MCF 10A (cell line): ENCODE measurements around the gene CALML6. TPM values are rescaled to one million over a fixed set of nuclear protein-coding genes. Genes with fewer than 3 reads are reported as not detected.
A peak's percentile ranks its signal among the peaks of the same experiment; 100 is the strongest.

Source experiments
- BruUV-seq: library from RNA; stranded (reverse); fragments of 400-500 nt; replicated peaks from 2 replicates; lab custom pipeline; 2021; lab: Mats Ljungman, UMichigan
- CTCF ChIA-PET: fragments of 300-600 bp; sonication (Branson Sonifier 250); formaldehyde crosslinking; extraction: SDS; loops from one replicate; lab custom pipeline; 2021; ENCODE audit warnings: antibody characterized with exemption, inconsistent platforms; lab: Yijun Ruan, JAX
- POLR2A ChIA-PET: fragments of 300-600, 350-650 bp; sonication (Branson Sonifier 250); formaldehyde crosslinking; extraction: SDS; loops from one replicate; lab custom pipeline; 2020; ENCODE audit warnings: antibody characterized with exemption, inconsistent platforms; lab: Yijun Ruan, JAX
- DNase-seq: peaks from one replicate; pipeline ENCODE4 v3.0.0-alpha.2; 2018; ENCODE audit not compliant: unreplicated experiment
- H3K27ac Mint-ChIP-seq: one replicate; pipeline ENCODE4 v1.8.0; 2022; ENCODE audit warnings: mild to moderate bottlenecking, low read depth, mixed read lengths; ENCODE audit not compliant: unreplicated experiment
- H3K27me3 Mint-ChIP-seq: one replicate; pipeline ENCODE4 v1.8.0; 2022; ENCODE audit warnings: mixed read lengths; ENCODE audit not compliant: insufficient read depth, unreplicated experiment
- H3K36me3 Mint-ChIP-seq: one replicate; pipeline ENCODE4 v1.8.0; 2022; ENCODE audit warnings: mild to moderate bottlenecking, moderate library complexity, mixed read lengths; ENCODE audit not compliant: insufficient read depth, unreplicated experiment
- H3K4me1 Mint-ChIP-seq: one replicate; pipeline ENCODE4 v1.8.0; 2022; ENCODE audit warnings: mixed read lengths; ENCODE audit not compliant: insufficient read depth, unreplicated experiment
- H3K4me3 Mint-ChIP-seq: one replicate; pipeline ENCODE4 v1.8.0; 2022; ENCODE audit warnings: mild to moderate bottlenecking, moderate library complexity, mixed read lengths; ENCODE audit not compliant: unreplicated experiment
- H3K9me3 Mint-ChIP-seq: one replicate; pipeline ENCODE4 v1.8.0; 2022; ENCODE audit warnings: mixed read lengths; ENCODE audit not compliant: unreplicated experiment
- CTCF ChIP-seq: fragments of 200-600 bp; IDR thresholded peaks from one replicate; pipeline ENCODE4 v1.8.0; 2022; ENCODE audit warnings: antibody characterized with exemption, mild to moderate bottlenecking; ENCODE audit not compliant: unreplicated experiment
- intact Hi-C: fragments of 100-400 bp; cut with micrococcal nuclease; formaldehyde crosslinking; loops from 2 replicates; pipeline ENCODE4 v1.14.1; 2022
- total RNA-seq: library from RNA; stranded (reverse); gene quantifications from 2 replicates; pipeline ENCODE4 v1.2.3, GENCODE V29; 2022

The CALML6 gene
- total RNA-seq, 1 experiment from 2014 or later, result 1.7 TPM

GRCh38 chr1:1959840-1960479 is 44.9 kb downstream of the CALML6 start:
- Mint-ChIP-seq H3K4me3 (no peak overlapping the region), H3K36me3 (no peaks in the 10 kb centered on the region), H3K27me3 (peaks cover 37% of the 10 kb centered on the region), H3K4me1 (peaks cover 10% of the 10 kb centered on the region), H3K27ac (no peak overlapping the region), H3K9me3 (no peaks in the 10 kb centered on the region)
- no TSS peak for BruUV-seq
- DNase-seq, result peak; percentile 88
- ChIA-PET POLR2A (interaction anchor here (0.6 to 1.8 kb wide), 4 partner anchors 8 to 84 kb away, joined by 3 to 8 read pairs (median 4); no protein-coding TSS in a partner anchor), CTCF (interaction anchor here (0.5 to 9.7 kb wide), 20 partner anchors 9 to 214 kb away, joined by 3 to 129 read pairs (median 4); partner anchors contain the start of genes CFAP74 and PRKCZ)
- intact Hi-C loops, result loop anchor here (1.0 kb wide), 1 partner anchor 86 kb away; no protein-coding TSS in a partner anchor
- TF ChIP-seq CTCF, result peak; percentile 91

- Mint-ChIP-seq H3K36me3 (no peaks in the 10 kb centered on the region), H3K9me3 (no peaks in the 10 kb centered on the region), H3K4me1 (peaks cover 10% of the 10 kb centered on the region), H3K4me3 (no peak overlapping the region), H3K27ac (no peak overlapping the region), H3K27me3 (peaks cover 37% of the 10 kb centered on the region)
- no peak for TF ChIP-seq CTCF
- no TSS peak for BruUV-seq
- ChIA-PET CTCF (interaction anchor here (0.5 to 9.7 kb wide), 20 partner anchors 8 to 274 kb away, joined by 3 to 129 read pairs (median 4); partner anchors contain the start of genes CFAP74 and PRKCZ), POLR2A (interaction anchor here (0.6 to 1.8 kb wide), 4 partner anchors 8 to 84 kb away, joined by 3 to 8 read pairs (median 4); no protein-coding TSS in a partner anchor)
- DNase-seq, result peak; percentile 34
- intact Hi-C loops, result loop anchor here (1.0 kb wide), 1 partner anchor 86 kb away; no protein-coding TSS in a partner anchor
Observed at GRCh38 chr1:1960480-1961196, 45.6 kb downstream of the CALML6 start.

- no peak for TF ChIP-seq CTCF
- H3K27ac Mint-ChIP-seq, result no peak overlapping the region
- no TSS peak for BruUV-seq
- H3K9me3 Mint-ChIP-seq, result peaks cover 4% of the 10 kb centered on the region
- H3K36me3 Mint-ChIP-seq, result no peaks in the 10 kb centered on the region
- CTCF ChIA-PET, result interaction anchor here (9.7 kb wide), 1 partner anchor 82 kb away, joined by 129 read pairs; no protein-coding TSS in a partner anchor
- peaks cover 37% of the 10 kb centered on the region for H3K27me3 Mint-ChIP-seq
- no peak for DNase-seq
- no peak overlapping the region for H3K4me3 Mint-ChIP-seq
- POLR2A ChIA-PET, result no interaction called here
- intact Hi-C loops, result no loop called here
- peaks cover 14% of the 10 kb centered on the region for H3K4me1 Mint-ChIP-seq
Observed at GRCh38 chr1:1962752-1963151, 47.7 kb downstream of the CALML6 start.

- Mint-ChIP-seq H3K27ac (no peak overlapping the region), H3K9me3 (peaks cover 9% of the 10 kb centered on the region), H3K36me3 (no peaks in the 10 kb centered on the region), H3K4me3 (no peak overlapping the region), H3K27me3 (peaks cover 37% of the 10 kb centered on the region), H3K4me1 (peaks cover 18% of the 10 kb centered on the region)
- intact Hi-C loops, result no loop called here
- TF ChIP-seq CTCF, result no peak
- ChIA-PET CTCF (interaction anchor here (1.2 to 9.7 kb wide), 2 partner anchors 19 to 81 kb away, joined by 4 to 129 read pairs; no protein-coding TSS in a partner anchor), POLR2A (no interaction called here)
- no peak for DNase-seq
- no TSS peak for BruUV-seq
Observed at GRCh38 chr1:1963570-1963969, 48.5 kb downstream of the CALML6 start.
